ENCODE results near the gene C9orf50.

Gene C9orf50

GRCh38 chr9:129624168-129624759, 3.4 kb upstream of the C9orf50 start:
- TF ChIP-seq ZBTB17 (tag by site-specific recombination; IDR thresholded peaks at IDR 0.05) (no peak), ZNF654 (tag by site-specific recombination; IDR thresholded peaks at IDR 0.05; ENCODE audit: low read depth) (peak; percentile 35), ZBTB6 (tag by site-specific recombination; IDR thresholded peaks at IDR 0.05) (no peak), ZNF2 (tag by site-specific recombination; IDR thresholded peaks at IDR 0.05) (peak; percentile 49; the same call in 1 of the 2 replicates), ZNF768 (tag by site-specific recombination; IDR thresholded peaks at IDR 0.05) (no peak), CTCF (tag by site-specific recombination; IDR thresholded peaks at IDR 0.05) (peak; percentile 40; the same call in 1 of the 2 replicates), PRDM10 (tag by site-specific recombination; IDR thresholded peaks at IDR 0.05) (peak; percentile 31; the same call in 1 of the 2 replicates), ZNF335 (tag by site-specific recombination; conservative IDR thresholded peaks at IDR 0.05) (0 out of 2 replicates have a peak, but pooled peaks have one; percentile 3), IKZF3 (tag by site-specific recombination; IDR thresholded peaks at IDR 0.05) (no peak)
- H3K4me1 ChIP-seq (ENCODE audit: control insufficient read depth, insufficient read depth, low read length), result peaks cover 3% of the 10 kb centered on the region; the same call in 1 of the 2 replicates

GRCh38 chr9:129623331-129623730, 2.4 kb upstream of the C9orf50 start:
- Histone ChIP-seq H3K9me3 (ENCODE audit: control insufficient read depth, insufficient read depth, low read depth, low read length) (no peaks in the 10 kb centered on the region), H3K4me3 (ENCODE audit: low read depth, low read length) (no peak overlapping the region), H3K4me1 (ENCODE audit: control insufficient read depth, insufficient read depth, low read length) (peaks cover 3% of the 10 kb centered on the region; the same call in 1 of the 2 replicates), H3K36me3 (ENCODE audit: control insufficient read depth in 2 of 2, insufficient read depth in 1 of 2, low read length in 2 of 2) (peaks cover 0 to 10% of the 10 kb centered on the region in 2 experiments; a peak in 1 of 3 replicates), H3K27ac (ENCODE audit: extremely low read depth, low read depth, low read length) (no peak overlapping the region)
- TF ChIP-seq ZBTB26 (tag by site-specific recombination; optimal IDR thresholded peaks at IDR 0.05) (no peak), GLIS2 (tag by site-specific recombination; IDR thresholded peaks at IDR 0.05) (no peak), KLF17 (tag by site-specific recombination; IDR thresholded peaks at IDR 0.05) (no peak), ZNF223 (tag by site-specific recombination; IDR thresholded peaks at IDR 0.05) (no peak), BCL11A (tag by site-specific recombination; IDR thresholded peaks at IDR 0.05; ENCODE audit: low read depth) (no peak), PRDM10 (tag by site-specific recombination; IDR thresholded peaks at IDR 0.05) (no peak)
- ChIA-PET CTCF (interaction anchor here (0.6 to 23.4 kb wide), 18 partner anchors 11 to 594 kb away, joined by 3 to 507 read pairs (median 6); partner anchors contain the start of gene IER5L), POLR2A (interaction anchor here (1.4 kb wide), 1 partner anchor 492 kb away, joined by 7 read pairs; no protein-coding TSS in a partner anchor)

More at GRCh38 chr9:129624168-129624759, 3.4 kb upstream of the C9orf50 start:
- ChIA-PET POLR2A (interaction anchor here (0.6 to 1.7 kb wide), 10 partner anchors 23 to 514 kb away, joined by 3 to 7 read pairs (median 4); partner anchors contain the start of genes CRAT and IER5L), CTCF (interaction anchor here (0.6 to 23.4 kb wide), 45 partner anchors 8 to 765 kb away, joined by 3 to 507 read pairs (median 5); partner anchors contain the start of genes ASB6, IER5L, PTGES and TOR1B)
- peaks cover 0 to 19% of the 10 kb centered on the region in 2 experiments; a peak in 1 of 3 replicates for H3K36me3 ChIP-seq (ENCODE audit: control insufficient read depth in 2 of 2, insufficient read depth in 1 of 2, low read length in 2 of 2)
- no peaks in the 10 kb centered on the region for H3K9me3 ChIP-seq (ENCODE audit: control insufficient read depth, insufficient read depth, low read depth, low read length)
- no peak overlapping the region for H3K27ac ChIP-seq (ENCODE audit: extremely low read depth, low read depth, low read length)
- no peak overlapping the region for H3K4me3 ChIP-seq (ENCODE audit: low read depth, low read length)
